PFSK-1 (cell line): ENCODE data around the gene SLCO2A1.

Source experiments
- POLR2AphosphoS5 ChIP-seq: IDR thresholded peaks from 2 replicates; pipeline ENCODE4 v1.6.1; 2012; ENCODE audit warnings: low read depth, mild to moderate bottlenecking, control low read depth, low read length, moderate library complexity
- TAF1 ChIP-seq: IDR thresholded peaks from 2 replicates; pipeline ENCODE4 v1.6.1; 2012; ENCODE audit warnings: low read length, control low read depth, borderline replicate concordance; ENCODE audit not compliant: insufficient read depth

GRCh38 chr3:133881939-133882825 is 147.5 kb downstream of the SLCO2A1 start:
- no peak for TF ChIP-seq TAF1
- TF ChIP-seq POLR2AphosphoS5 = no peak
